AG04450 (cell line): ENCODE data around the gene SND1. TPM values are rescaled to one million over a fixed set of nuclear protein-coding genes. Genes with fewer than 3 reads are reported as not detected.

Experiments used
- CTCF ChIA-PET: fragments of 300-600, 350-600 bp; formaldehyde crosslinking; extraction: SDS; loops from one replicate; lab custom pipeline; 2022; ENCODE audit warnings: antibody characterized with exemption, inconsistent platforms; lab: Charles Lee
- POLR2A ChIA-PET: fragments of 350-600 bp; formaldehyde crosslinking; extraction: SDS; loops from one replicate; lab custom pipeline; 2021; ENCODE audit warnings: antibody characterized with exemption, inconsistent platforms; lab: Yijun Ruan, JAX
- DNase-seq: peaks from one replicate; pipeline ENCODE4 v3.0.0-alpha.2; 2011; ENCODE audit warnings: low read depth, low spot score
- H3K27ac ChIP-seq: one replicate; pipeline ENCODE4 v1.5.1; 2012; ENCODE audit warnings: low read depth, low read length, control low read depth
- H3K27me3 ChIP-seq: one replicate; pipeline ENCODE4 v1.6.0; 2012; ENCODE audit warnings: low read length; ENCODE audit not compliant: control insufficient read depth, insufficient read depth
- H3K4me3 ChIP-seq: 2 replicates; pipeline ENCODE4 v1.5.1; 2011; ENCODE audit warnings: mild to moderate bottlenecking, low read depth, low read length, control low read depth
- H3K9me3 ChIP-seq: 2 replicates; pipeline ENCODE4 v1.5.1; 2012; ENCODE audit warnings: low read length; ENCODE audit not compliant: control insufficient read depth, insufficient read depth
- CTCF ChIP-seq: IDR thresholded peaks from 2 replicates; pipeline ENCODE4 v1.5.1; 2011; ENCODE audit warnings: low read depth, low read length, control low read depth, inconsistent platforms
- polyA plus RNA-seq: library from polyadenylated mRNA; depleted of rRNA; stranded (reverse); fragments of >200 nt; gene quantifications from 2 replicates; pipeline ENCODE4 v1.2.3, GENCODE V29; 2011

Gene SND1
- polyA plus RNA-seq, 1 experiment: 247 TPM

DNA sequence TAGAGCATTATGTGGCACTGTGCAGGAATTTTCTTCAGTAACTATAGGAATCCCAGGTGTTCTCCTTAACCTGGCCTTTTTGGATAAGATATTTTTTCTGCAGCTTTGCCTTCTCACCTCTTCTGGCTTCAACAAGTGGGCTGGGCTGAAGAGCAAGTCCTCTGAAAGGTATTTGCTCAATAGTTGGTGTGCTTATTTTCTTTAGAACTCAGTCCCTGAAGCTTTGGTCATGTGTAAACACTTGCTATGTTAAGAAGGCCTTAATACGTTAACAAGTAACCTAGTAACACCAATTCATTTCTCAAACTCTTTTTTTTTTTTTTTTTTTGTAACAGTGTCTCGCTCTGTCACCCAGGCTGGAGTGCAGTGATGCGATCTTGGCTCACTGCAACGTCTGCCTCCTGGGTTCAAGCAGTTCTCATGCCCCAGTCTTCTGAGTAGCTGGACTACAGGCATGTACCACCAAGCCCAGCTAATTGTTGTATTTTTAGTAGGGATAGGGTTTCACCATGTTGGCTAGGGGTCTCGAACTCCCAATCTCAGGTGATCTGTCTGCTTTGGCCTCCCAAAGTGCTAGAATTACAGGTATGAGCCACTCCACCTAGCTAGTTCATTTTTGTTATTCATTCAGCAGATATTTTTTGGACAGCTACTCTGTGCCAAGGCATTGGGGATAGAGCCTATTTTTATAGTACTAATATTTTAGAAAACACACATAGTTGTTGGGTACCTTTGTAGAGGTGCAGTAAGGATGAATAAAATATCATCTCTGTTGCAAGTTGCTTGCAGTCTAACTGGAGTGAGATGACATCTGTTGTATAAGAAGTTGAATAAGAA lies 164.6 kb downstream of the SND1 start:
- no peak for DNase-seq
- CTCF ChIA-PET: interaction anchor here (0.7 to 1.4 kb wide), 2 partner anchors 59 to 213 kb away, joined by 3 to 10 read pairs; no protein-coding TSS in a partner anchor
- POLR2A ChIA-PET: no interaction called here
- TF ChIP-seq CTCF: no peak
- Histone ChIP-seq H3K9me3 (no peaks in the 10 kb centered on the region), H3K27me3 (no peaks in the 10 kb centered on the region), H3K27ac (no peak overlapping the region), H3K4me3 (no peak overlapping the region)

DNA sequence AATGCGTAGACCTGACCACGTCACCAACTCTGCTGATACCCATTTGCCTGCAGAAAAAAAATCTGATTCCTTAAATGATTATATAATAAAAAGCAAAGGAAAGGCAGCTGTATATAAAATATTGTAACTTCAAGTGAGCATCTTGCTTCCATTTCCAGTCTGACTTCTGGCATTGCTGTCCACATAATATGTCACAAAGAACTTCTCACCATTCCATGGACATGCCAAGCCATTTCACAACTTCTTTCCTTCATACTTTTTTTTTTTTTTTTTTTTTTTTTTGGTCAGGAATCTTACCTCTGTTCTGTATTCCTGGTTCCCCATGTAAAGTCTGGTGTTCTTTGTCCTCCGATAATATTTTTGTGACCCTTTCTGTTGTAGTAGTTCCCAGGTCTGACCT lies 165.5 kb downstream of the SND1 start:
- Histone ChIP-seq H3K27me3 (no peaks in the 10 kb centered on the region), H3K9me3 (no peaks in the 10 kb centered on the region), H3K4me3 (no peak overlapping the region), H3K27ac (no peak overlapping the region)
- POLR2A ChIA-PET: no interaction called here
- CTCF ChIA-PET: interaction anchor here (1.4 kb wide), 1 partner anchor 60 kb away, joined by 3 read pairs; no protein-coding TSS in a partner anchor
- TF ChIP-seq CTCF: no peak
- DNase-seq: no peak

GRCh38 chr7:127818306-127818705 lies 166.3 kb downstream of the SND1 start:
- no peak for TF ChIP-seq CTCF
- Histone ChIP-seq H3K27ac (no peak overlapping the region), H3K9me3 (no peaks in the 10 kb centered on the region), H3K27me3 (no peaks in the 10 kb centered on the region), H3K4me3 (no peak overlapping the region)
- POLR2A ChIA-PET: no interaction called here
- CTCF ChIA-PET: no interaction called here
- no peak for DNase-seq

DNA sequence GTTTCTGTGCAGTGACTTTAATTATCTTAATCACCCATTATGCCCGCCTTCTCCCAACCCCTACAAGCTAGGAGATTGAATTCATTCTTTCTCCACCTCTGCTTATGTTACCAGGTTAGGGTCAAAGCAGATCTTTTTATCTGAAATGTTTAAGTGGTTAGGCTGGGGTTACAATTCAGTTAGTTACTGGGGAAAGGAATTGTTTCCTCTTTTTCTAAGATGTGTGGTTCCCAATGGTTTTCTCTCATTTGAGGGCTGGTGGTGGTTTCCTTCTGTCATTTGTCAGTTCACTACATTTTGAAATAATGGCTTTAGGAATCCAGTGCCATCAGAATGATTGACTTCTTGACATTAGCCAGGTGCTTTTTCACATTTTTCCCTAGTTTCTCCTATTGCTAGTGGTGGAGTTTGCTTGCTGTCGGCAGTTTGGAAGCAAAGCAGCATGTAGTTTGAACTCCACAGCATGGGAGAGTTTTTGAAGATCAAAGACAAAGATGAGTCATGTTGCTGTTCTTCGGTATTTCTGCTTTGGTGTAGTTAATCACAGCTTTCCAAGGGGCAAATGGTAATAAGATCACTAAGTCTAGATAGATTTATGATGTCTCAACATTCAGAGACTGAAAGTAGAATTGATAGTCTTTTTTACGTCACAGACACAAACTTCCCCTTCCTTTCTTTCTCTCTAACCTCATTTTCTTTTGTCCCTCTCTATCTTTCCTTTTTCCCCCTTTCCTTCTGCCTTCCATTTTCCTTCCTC lies 168.2 kb downstream of the SND1 start:
- Histone ChIP-seq H3K4me3 (no peak overlapping the region), H3K27ac (no peak overlapping the region), H3K9me3 (no peaks in the 10 kb centered on the region), H3K27me3 (no peaks in the 10 kb centered on the region)
- DNase-seq: no peak
- no peak for TF ChIP-seq CTCF
- ChIA-PET CTCF (interaction anchor here (1.3 kb wide), 1 partner anchor 390 kb away, joined by 3 read pairs; no protein-coding TSS in a partner anchor), POLR2A (no interaction called here)

DNA sequence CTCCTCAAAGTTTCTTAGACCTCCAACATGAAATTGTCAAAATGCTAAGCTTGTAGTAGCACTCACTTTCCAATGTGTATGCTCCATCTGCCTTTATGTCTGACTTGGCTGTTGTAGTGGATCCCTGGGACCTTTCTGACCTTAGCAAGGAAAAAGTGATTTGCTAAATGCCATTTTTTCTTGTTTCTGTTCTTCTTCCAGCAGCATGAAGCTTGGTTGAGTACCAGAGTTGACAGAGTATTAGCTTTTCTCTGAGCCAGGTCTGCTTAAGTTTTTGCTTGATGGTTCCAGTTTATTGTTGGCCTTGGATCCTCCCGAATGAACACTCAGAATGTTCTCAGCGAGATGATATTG lies 168.7 kb downstream of the SND1 start:
- no peaks in the 10 kb centered on the region for H3K9me3 ChIP-seq
- no peak for TF ChIP-seq CTCF
- no peak for DNase-seq
- H3K27ac ChIP-seq: no peak overlapping the region
- H3K4me3 ChIP-seq: no peak overlapping the region
- no peaks in the 10 kb centered on the region for H3K27me3 ChIP-seq
- ChIA-PET CTCF (interaction anchor here (1.1 to 1.3 kb wide), 2 partner anchors 113 to 389 kb away, joined by 3 read pairs; no protein-coding TSS in a partner anchor), POLR2A (no interaction called here)
